T-helper 2 cell treated with Interferon-gamma antibody and Interleukin-4, amounts not matched to agents 5 μg/mL and 100 μg/mL, for 36 hours (primary cell): ENCODE results near the gene CAMK2B.
"Not testable (repeated sequence)": the region's sequence is repeated elsewhere in the genome, so short reads cannot be mapped to it uniquely, and the experiment has no call there.

Experiments used
- DNase-seq: peaks from one replicate; pipeline ENCODE4 v3.0.0; 2021; ENCODE audit warnings: low spot score
- H3K27ac Mint-ChIP-seq: one replicate; pipeline ENCODE4 v1.8.0; 2021; ENCODE audit warnings: mild to moderate bottlenecking, mixed read lengths
- H3K27me3 Mint-ChIP-seq: one replicate; pipeline ENCODE4 v1.8.0; 2021; ENCODE audit warnings: low read depth, mixed read lengths
- H3K36me3 Mint-ChIP-seq: one replicate; pipeline ENCODE4 v1.8.0; 2021; ENCODE audit warnings: low read depth, mixed read lengths
- H3K4me1 Mint-ChIP-seq: one replicate; pipeline ENCODE4 v1.8.0; 2021; ENCODE audit warnings: low read depth, mixed read lengths
- H3K4me3 Mint-ChIP-seq: one replicate; pipeline ENCODE4 v1.8.0; 2022; ENCODE audit warnings: mild to moderate bottlenecking, moderate library complexity, mixed read lengths
- H3K9me3 Mint-ChIP-seq: one replicate; pipeline ENCODE4 v1.8.0; 2021; ENCODE audit warnings: mixed read lengths

CAMK2B gene

DNA sequence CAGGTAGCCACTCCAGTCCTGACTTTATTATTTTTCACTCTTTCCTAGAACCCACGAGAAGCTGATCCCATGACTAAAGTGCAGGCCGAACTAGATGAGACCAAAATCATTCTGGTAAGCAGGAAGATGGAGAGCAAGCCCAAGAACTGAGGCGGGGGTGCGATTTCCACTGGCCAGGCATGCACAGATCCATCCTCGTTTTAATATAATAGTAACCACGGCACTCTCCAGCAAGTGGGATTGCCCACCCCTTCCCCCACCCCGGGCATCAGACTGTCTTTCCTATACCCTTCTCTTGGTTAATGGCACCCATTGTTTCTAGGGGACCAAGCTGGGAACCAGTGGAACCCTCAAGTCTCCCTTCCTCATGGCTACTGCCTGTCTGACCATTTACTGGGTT lies 117.3 kb downstream of the CAMK2B start:
- H3K4me3 Mint-ChIP-seq = no peak overlapping the region
- no peaks in the 10 kb centered on the region for H3K9me3 Mint-ChIP-seq
- no peak overlapping the region for H3K27ac Mint-ChIP-seq
- H3K4me1 Mint-ChIP-seq = peaks cover 7% of the 10 kb centered on the region
- H3K27me3 Mint-ChIP-seq = no peaks in the 10 kb centered on the region
- no peak for DNase-seq
- H3K36me3 Mint-ChIP-seq = peaks cover 37% of the 10 kb centered on the region

DNA sequence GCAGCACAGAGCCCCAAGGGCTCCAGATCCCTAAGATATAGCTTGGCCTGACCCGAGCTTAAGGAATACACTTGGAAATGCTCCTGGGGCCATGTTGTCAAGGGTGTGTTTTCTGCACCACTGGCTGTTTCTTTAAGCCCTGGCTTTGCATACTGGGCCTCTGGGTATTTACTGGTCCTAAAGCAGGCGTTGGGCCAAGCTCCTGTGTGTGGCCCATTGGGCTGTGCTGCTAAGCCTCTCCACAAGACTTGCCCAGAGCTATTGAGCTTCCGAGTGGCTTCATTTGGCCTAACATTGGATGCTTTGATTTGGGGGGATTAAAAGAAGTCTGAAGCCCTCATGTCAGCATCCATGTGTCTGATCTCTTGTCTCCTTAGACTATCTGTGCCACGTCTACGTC lies 119.4 kb downstream of the CAMK2B start:
- no peaks in the 10 kb centered on the region for H3K9me3 Mint-ChIP-seq
- peaks cover 20% of the 10 kb centered on the region for H3K4me1 Mint-ChIP-seq
- no peaks in the 10 kb centered on the region for H3K27me3 Mint-ChIP-seq
- no peak for DNase-seq
- peaks cover 36% of the 10 kb centered on the region for H3K36me3 Mint-ChIP-seq
- H3K27ac Mint-ChIP-seq = no peak overlapping the region
- H3K4me3 Mint-ChIP-seq = no peak overlapping the region

DNA sequence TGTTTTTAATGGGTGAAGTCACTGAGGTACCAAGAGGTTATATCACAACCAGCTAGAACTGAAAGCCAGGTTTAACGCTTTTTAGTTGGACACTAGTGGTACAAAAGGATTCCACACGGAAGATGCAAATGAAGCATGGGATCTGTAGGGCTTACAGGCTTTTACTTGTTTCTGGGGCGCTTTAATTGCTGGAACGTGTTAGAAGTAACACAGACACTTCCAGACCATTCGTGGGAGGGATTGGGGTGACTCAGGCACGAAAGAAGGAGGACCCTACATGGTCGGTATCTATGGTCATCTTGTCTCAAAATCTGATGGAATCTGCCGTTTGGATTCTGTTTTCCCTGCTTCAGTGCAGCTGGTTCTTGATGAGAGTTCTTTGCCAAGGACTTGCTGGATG lies 123.6 kb downstream of the CAMK2B start:
- Mint-ChIP-seq H3K27me3 (no peaks in the 10 kb centered on the region), H3K4me1 (peaks cover 20% of the 10 kb centered on the region), H3K4me3 (peak overlapping the region; percentile 89), H3K27ac (no peak overlapping the region), H3K36me3 (peaks cover 20% of the 10 kb centered on the region), H3K9me3 (no peaks in the 10 kb centered on the region)
- no peak for DNase-seq

DNA sequence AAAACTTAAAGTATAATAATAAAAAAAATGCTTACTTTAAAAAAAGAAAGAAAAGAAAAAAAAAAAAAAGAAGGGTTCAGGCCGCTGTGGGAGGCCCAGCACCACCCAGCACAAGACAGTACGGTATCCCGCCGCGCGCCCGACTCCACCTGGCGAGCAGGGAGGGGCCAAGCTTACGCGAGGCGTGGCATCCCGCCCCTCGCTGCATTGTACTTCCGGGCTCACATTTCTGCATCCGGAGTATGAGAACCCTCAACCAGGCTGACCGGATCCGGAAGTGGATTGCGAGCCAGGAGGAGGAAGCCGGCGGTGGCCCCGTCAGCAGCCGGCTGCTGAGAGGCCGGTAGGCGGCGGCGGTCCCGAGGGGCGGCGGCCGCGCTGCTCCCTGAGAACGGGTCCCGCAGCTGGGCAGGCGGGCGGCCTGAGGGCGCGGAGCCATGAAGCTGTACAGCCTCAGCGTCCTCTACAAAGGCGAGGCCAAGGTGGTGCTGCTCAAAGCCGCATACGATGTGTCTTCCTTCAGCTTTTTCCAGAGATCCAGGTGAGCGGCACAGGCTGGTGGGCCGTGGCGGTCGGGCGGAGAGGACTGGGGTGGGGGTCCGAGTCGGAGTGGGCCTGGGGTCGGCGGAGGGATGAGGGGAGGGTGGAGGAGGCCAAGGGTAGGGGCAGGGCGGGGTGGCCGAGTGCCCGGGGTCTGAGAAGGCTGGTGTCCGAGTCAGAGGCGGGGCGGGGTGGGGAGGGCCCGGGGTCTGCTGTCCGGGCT lies 124.5 kb downstream of the CAMK2B start, which contains the start of gene YKT6:
Gene YKT6 (plus strand): TSS at position 280 of the 763 bp plus-strand sequence. CDS start 158 bp downstream, at position 438.
- H3K9me3 Mint-ChIP-seq = no peaks in the 10 kb centered on the region
- H3K4me3 Mint-ChIP-seq = peak within 1 kb of the TSS; percentile 89
- H3K36me3 Mint-ChIP-seq = peaks cover 14% of the 10 kb centered on the region
- peak within 1 kb of the TSS; percentile 81 for H3K27ac Mint-ChIP-seq
- H3K4me1 Mint-ChIP-seq = peaks cover 23% of the 10 kb centered on the region
- DNase-seq = peak; percentile 94
- H3K27me3 Mint-ChIP-seq = no peaks in the 10 kb centered on the region

DNA sequence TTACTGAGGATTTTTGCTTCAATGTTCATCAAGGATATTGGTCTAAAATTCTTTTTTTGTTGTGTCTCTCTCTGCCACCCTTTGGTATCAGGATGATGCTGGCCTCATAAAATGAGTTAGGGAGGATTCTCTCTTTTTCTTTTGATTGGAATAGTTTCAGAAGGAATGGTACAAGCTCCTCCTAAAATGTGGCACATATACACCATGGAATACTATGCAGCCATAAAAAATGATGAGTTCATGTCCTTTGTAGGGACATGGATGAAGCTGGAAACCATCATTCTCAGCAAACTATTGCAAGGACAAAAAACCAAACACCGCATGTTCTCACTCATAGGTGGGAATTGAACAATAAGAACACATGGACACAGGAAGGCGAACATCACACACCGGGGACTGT lies 125.2 kb downstream of the CAMK2B start:
- not testable (repeated sequence) for H3K27me3 Mint-ChIP-seq, DNase-seq

DNA sequence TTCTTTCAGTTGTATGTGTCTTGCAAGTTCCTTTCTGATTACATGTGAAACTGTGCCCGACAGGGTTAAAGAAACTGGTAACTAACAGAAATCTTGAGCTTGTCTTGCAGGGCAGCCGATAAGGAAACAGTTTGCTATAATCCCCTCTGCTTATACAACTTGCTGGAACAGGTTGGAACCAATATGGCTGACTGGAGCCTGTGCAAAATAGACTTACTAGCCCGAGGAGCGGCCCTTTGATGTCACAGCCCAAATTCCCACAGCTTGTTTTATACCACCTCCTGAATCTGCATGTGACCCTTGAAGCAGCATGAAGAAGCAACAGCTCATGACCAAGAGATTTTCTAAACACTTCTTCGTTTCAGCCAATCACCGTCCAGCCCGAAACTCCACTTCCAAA lies 127.9 kb downstream of the CAMK2B start:
- Mint-ChIP-seq H3K27me3 (peaks cover under 1% of the 10 kb centered on the region), H3K4me1 (peaks cover 17% of the 10 kb centered on the region), H3K27ac (no peak overlapping the region), H3K9me3 (no peaks in the 10 kb centered on the region), H3K4me3 (no peak overlapping the region), H3K36me3 (no peaks in the 10 kb centered on the region)
- no peak for DNase-seq

More for the DNA sequence above, 125.2 kb downstream of the CAMK2B start:
- H3K4me3 Mint-ChIP-seq = peak overlapping the region; percentile 74
- not testable (repeated sequence) for H3K27ac Mint-ChIP-seq, H3K9me3 Mint-ChIP-seq
- H3K4me1 Mint-ChIP-seq = peaks cover 23% of the 10 kb centered on the region
- H3K36me3 Mint-ChIP-seq = peaks cover 11% of the 10 kb centered on the region

DNA sequence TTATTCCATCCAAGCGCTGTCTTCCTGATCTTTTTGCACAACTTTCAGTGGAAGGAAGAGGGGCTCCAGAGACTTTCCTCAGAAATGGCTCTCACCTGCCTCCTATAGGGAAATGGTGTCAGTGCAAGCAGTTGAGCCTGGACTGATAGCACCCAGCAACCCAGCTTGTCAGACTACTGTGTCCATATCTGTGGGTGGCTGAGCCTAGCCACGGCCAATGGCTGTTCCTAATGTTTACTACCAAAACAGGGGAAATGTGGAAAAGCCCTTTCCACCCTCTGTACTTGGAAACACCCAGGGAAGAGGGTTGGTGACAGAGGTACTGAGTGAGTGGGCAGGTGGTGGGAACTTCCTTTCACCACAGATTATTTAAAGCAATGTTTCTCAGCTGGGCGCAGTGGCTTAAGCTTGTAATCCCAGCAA lies 128.9 kb downstream of the CAMK2B start:
- no peak overlapping the region for H3K4me3 Mint-ChIP-seq
- DNase-seq = peak; percentile 14

DNA sequence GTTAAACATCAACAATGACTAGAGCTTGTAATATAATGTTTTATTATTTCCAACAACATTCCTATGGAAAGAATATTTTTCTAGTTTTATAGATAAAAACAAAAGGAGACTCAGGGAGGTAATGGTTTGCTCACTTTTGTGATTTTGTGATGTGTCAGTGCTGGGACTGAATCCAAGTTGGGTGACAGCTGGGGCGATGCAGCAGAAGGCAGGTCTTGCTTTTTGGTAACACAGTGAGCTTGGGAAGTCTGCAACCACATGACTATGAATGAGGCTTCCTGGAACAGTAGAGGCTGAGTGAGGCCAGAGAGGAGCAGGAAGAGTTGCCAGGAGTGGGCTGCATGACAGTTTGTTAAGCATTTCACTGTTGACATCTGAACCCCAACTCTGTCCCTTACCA lies 129.5 kb downstream of the CAMK2B start:
- H3K36me3 Mint-ChIP-seq = no peaks in the 10 kb centered on the region
- no peak overlapping the region for H3K27ac Mint-ChIP-seq
- H3K4me3 Mint-ChIP-seq = no peak overlapping the region
- no peaks in the 10 kb centered on the region for H3K9me3 Mint-ChIP-seq
- no peak for DNase-seq
- peaks cover 3% of the 10 kb centered on the region for H3K27me3 Mint-ChIP-seq
- H3K4me1 Mint-ChIP-seq = peaks cover 7% of the 10 kb centered on the region

More for the DNA sequence above, 128.9 kb downstream of the CAMK2B start:
- Mint-ChIP-seq H3K36me3 (no peaks in the 10 kb centered on the region), H3K9me3 (no peaks in the 10 kb centered on the region), H3K27me3 (peaks cover 3% of the 10 kb centered on the region), H3K27ac (no peak overlapping the region), H3K4me1 (peaks cover 9% of the 10 kb centered on the region)

DNA sequence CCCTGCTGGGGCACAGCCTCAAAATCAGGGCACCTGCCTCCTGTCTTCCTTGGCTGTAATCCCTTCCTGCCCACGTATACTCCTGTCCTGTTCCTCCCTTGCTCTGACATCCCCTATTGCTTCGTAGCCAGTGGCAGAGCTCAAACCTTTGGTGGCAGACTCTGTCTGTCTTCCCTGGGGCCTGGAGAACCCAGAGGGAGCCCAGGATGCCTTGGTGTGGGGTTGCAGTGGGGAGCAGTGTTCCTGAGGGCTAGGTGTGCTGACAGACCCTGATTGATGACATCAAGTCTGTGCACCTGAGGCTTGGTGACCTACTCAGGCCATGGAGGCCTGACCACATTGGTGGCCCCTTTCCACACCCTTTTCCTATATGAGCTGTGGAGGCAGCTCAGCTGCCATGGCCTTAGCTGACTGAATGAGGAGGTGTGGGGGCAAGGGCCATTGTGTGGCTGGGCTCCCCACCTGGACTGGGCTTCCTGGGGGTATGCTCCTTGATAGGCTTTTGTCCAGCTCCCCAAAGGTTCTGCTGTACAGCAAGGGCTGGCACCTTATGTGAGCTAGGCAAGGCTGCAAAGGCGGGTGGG lies 130.7 kb downstream of the CAMK2B start:
- H3K9me3 Mint-ChIP-seq = no peaks in the 10 kb centered on the region
- H3K4me3 Mint-ChIP-seq = no peak overlapping the region
- no peak overlapping the region for H3K27ac Mint-ChIP-seq
- DNase-seq = no peak
- H3K36me3 Mint-ChIP-seq = no peaks in the 10 kb centered on the region
- H3K27me3 Mint-ChIP-seq = peaks cover 3% of the 10 kb centered on the region
- peaks cover 7% of the 10 kb centered on the region for H3K4me1 Mint-ChIP-seq

DNA sequence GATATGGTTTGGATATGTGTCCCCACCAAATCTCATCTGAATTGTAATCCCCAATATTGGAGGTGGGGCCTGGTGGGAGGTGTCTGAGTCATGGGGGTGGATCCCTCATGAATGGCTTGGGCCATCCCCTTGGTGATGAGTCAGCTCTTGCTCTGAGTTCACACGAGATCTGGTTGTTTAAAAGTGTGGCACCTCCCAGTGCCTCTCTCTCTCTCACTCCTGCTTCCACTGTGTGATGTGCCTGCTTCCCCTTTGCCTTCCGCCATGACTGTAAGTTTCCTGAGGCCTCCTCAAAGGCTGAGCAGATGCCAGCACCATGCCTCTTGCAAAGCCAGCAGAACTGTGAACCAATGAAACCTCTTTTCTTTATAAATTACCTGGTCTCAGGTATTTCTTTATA lies 131.3 kb downstream of the CAMK2B start:
- no peaks in the 10 kb centered on the region for H3K36me3 Mint-ChIP-seq
- peak; percentile 29 for DNase-seq
- H3K27ac Mint-ChIP-seq = no peak overlapping the region
- no peak overlapping the region for H3K4me3 Mint-ChIP-seq
- H3K9me3 Mint-ChIP-seq = no peaks in the 10 kb centered on the region
- H3K27me3 Mint-ChIP-seq = peaks cover 3% of the 10 kb centered on the region
- peaks cover 7% of the 10 kb centered on the region for H3K4me1 Mint-ChIP-seq

DNA sequence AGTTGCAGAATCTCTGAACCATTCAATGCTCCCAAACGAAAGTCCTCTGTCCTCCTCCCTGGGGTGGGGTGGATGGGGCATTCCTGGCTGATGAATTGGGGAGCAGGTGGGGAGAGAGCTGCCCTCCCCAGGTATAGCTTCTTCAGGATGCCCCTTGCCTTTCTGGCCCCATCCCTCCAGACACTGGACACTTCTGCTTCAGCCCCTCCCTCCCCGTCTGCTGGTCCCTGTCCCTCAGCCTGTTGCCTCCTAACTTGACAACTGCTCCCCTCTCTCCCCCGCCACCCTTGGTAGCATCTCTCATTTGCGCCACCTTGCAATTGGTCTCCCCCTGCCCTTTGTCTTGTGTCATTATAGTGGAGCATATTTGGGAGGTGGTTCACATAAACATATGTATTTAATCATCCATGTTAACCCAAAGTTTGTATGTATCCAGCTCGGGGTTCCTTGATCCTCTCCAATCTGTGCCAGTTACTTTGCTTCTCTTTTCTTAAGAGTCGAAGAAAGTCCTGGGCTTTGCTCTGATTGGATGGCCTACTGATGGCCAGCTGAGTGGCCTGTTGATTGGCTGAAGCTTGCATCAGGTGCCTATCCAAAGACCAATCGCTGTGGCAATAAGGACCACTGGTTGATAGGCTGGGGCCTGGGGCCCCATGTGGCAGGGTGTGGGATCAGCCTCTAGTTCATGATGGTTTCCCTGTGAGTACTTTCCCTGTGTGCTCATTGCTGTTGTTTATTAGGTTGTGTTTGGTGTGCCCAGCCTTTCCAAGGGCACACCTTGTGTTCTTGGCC lies 132.2 kb downstream of the CAMK2B start:
- Mint-ChIP-seq H3K4me1 (peaks cover 7% of the 10 kb centered on the region), H3K27me3 (peaks cover 3% of the 10 kb centered on the region), H3K36me3 (no peaks in the 10 kb centered on the region), H3K4me3 (no peak overlapping the region), H3K9me3 (no peaks in the 10 kb centered on the region), H3K27ac (no peak overlapping the region)
- no peak for DNase-seq

DNA sequence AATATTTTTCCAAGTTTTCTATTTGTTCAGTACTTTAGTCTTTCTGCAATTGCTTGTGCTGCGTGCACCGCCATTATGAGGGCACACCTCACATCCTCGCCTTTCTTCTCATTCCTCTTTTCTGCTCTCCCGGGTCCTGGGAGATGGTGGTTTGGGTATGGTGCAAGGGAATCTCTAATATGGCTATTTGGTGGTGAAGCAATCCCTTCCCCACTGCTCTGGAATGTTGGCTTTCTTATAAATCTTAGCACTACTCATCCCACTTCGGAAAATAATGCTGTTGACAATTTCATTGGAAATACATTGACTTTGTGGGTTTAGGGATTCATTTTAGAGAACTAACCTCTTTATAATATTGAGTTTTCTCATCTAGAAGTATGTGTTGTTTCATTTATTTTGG lies 134.2 kb downstream of the CAMK2B start:
- no peaks in the 10 kb centered on the region for H3K9me3 Mint-ChIP-seq
- H3K4me3 Mint-ChIP-seq = no peak overlapping the region
- peaks cover 5% of the 10 kb centered on the region for H3K27me3 Mint-ChIP-seq
- H3K27ac Mint-ChIP-seq = no peak overlapping the region
- H3K36me3 Mint-ChIP-seq = no peaks in the 10 kb centered on the region
- DNase-seq = no peak
- H3K4me1 Mint-ChIP-seq = peaks cover 4% of the 10 kb centered on the region

DNA sequence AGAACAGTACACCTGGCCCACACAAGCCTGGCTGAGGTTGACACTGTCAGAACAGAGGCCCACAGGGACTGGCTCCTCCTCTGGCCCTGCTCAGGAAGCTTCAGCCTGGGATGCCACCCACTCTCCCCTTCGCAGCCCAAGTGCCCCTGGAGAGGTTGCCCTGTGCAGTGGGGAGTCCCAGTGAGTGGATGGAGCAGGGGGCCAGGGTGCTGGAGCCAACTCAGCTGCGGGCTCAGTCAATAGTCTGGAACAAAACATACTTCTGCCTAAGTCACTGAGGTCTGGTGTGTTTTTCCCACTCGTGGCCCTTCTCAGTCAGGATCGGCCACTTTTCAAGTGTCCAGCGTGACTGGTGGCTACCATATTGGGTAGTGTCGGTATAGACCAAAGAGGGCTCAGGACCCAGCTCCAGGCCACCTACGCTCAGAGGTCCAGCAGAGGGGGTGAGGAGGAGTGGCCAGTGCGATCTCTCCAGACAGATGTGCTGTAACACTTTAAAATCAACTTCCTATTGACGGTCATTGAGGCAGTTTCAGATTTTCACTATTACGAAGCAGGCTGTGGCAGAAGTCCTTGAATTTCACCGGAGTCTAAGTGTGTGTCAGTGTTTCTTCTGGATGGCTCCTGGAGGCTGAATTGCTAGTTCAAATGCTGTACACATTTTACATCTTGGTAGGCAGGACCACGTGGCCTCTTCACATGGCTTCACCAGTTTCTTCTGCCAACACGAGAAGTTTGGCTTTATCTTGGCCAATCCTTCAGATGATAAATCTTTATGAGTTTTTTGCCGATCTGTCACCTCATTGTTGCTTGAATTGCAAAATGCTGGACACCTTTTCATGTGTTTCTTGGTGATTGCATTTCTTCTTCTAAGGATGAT lies 135.2 kb downstream of the CAMK2B start:
- H3K9me3 Mint-ChIP-seq = no peaks in the 10 kb centered on the region
- H3K4me1 Mint-ChIP-seq = peaks cover 4% of the 10 kb centered on the region
- no peak overlapping the region for H3K27ac Mint-ChIP-seq
- H3K36me3 Mint-ChIP-seq = no peaks in the 10 kb centered on the region
- DNase-seq = no peak
- H3K4me3 Mint-ChIP-seq = no peak overlapping the region
- peaks cover 5% of the 10 kb centered on the region for H3K27me3 Mint-ChIP-seq
